Endothelial cell of umbilical vein (primary cell): ENCODE data around the gene TPMT. TPM values are rescaled to one million over a fixed set of nuclear protein-coding genes. Genes with fewer than 3 reads are reported as not detected.

Source experiments
- BruUV-seq: library from RNA; stranded (reverse); fragments of 400-500 nt; replicated peaks from 2 replicates; lab custom pipeline; 2021; lab: Mats Ljungman, UMichigan
- CTCF ChIA-PET: fragments of 300-600, 350-600 bp; sonication (Branson Sonifier 250); formaldehyde crosslinking; loops from one replicate; lab custom pipeline; 2021; ENCODE audit warnings: antibody characterized with exemption, inconsistent platforms; lab: Charles Lee
- POLR2A ChIA-PET: fragments of 300-600, 350-600 bp; sonication (Branson Sonifier 250); formaldehyde crosslinking; loops from one replicate; lab custom pipeline; 2021; ENCODE audit warnings: antibody characterized with exemption, inconsistent platforms; lab: Charles Lee
- DNase-seq: peaks from one replicate; pipeline ENCODE4 v3.0.0-alpha.2; 2011; ENCODE audit warnings: low read depth, low spot score
- FAIRE-seq: peaks from 2 replicates; lab custom pipeline; 2011; peaks lifted over from hg19 to GRCh38; lab: Jason Lieb, UNC
- H2AFZ ChIP-seq: 2 replicates; pipeline ENCODE4 v1.6.0; 2012; ENCODE audit warnings: low read depth, low read length, control low read depth, inconsistent platforms
- H3K27ac ChIP-seq: 2 replicates; pipeline ENCODE4 v1.5.1; 2011; ENCODE audit warnings: low read depth, mild to moderate bottlenecking, control low read depth, low read length, moderate library complexity; ENCODE audit not compliant: insufficient read depth
- H3K27me3 ChIP-seq, 2 experiments: 2 replicates each; pipeline versions ENCODE4 v1.6.0 to v1.6.1; 2011; ENCODE audit warnings: low read length in 2 of 2, mixed read lengths in 1 of 2; ENCODE audit not compliant: control insufficient read depth in 2 of 2, insufficient read depth in 2 of 2
- H3K36me3 ChIP-seq, 2 experiments: 2 replicates in 1 of 2; 3 replicates in 1 of 2; pipeline ENCODE4 v1.5.1; 2011; ENCODE audit warnings: low read length in 2 of 2, mild to moderate bottlenecking in 1 of 2, moderate library complexity in 1 of 2; ENCODE audit not compliant: control insufficient read depth in 2 of 2, insufficient read depth in 2 of 2; ENCODE audit errors: extremely low read depth in 1 of 2
- H3K4me1 ChIP-seq: 3 replicates; pipeline ENCODE4 v1.5.1; 2011; ENCODE audit warnings: mild to moderate bottlenecking, low read length; ENCODE audit not compliant: control insufficient read depth, insufficient read depth; ENCODE audit errors: extremely low read depth
- H3K4me2 ChIP-seq: 2 replicates; pipeline ENCODE4 v1.6.1; 2011; ENCODE audit warnings: low read length, control low read depth, mixed read lengths; ENCODE audit not compliant: insufficient read depth
- H3K4me3 ChIP-seq, 3 experiments: fragments of 200-600 bp in 1 of 3; sonication (generic), shearing (Covaris generic) in 1 of 3; replicated peaks in 1 of 3; 2 replicates each; pipeline ENCODE4 v1.5.1; 2011 to 2016; ENCODE audit warnings: control low read depth in 3 of 3, low read length in 3 of 3, mild to moderate bottlenecking in 2 of 3, inconsistent platforms in 1 of 3, low read depth in 1 of 3, moderate library complexity in 1 of 3; ENCODE audit not compliant: insufficient read depth in 1 of 3
- H3K79me2 ChIP-seq: 2 replicates; pipeline ENCODE4 v1.6.0; 2012; ENCODE audit warnings: low read length, inconsistent platforms; ENCODE audit not compliant: control insufficient read depth, insufficient read depth
- H3K9ac ChIP-seq: replicated peaks from 2 replicates; pipeline ENCODE3; 2011; ENCODE audit warnings: low read length, control low read depth; ENCODE audit not compliant: insufficient read depth; ENCODE audit errors: extremely low read depth
- H3K9me1 ChIP-seq: replicated peaks from 3 replicates; pipeline ENCODE4 v1.6.0; 2011; ENCODE audit warnings: mild to moderate bottlenecking, low read length; ENCODE audit not compliant: control insufficient read depth, insufficient read depth; ENCODE audit errors: extremely low read depth
- H3K9me3 ChIP-seq: replicated peaks from 2 replicates; pipeline ENCODE4 v1.5.1; 2012; ENCODE audit warnings: low read length, inconsistent platforms; ENCODE audit not compliant: control insufficient read depth, insufficient read depth
- H4K20me1 ChIP-seq: replicated peaks from 2 replicates; pipeline ENCODE3; 2011; ENCODE audit warnings: mild to moderate bottlenecking, low read length; ENCODE audit not compliant: control insufficient read depth, insufficient read depth; ENCODE audit errors: extremely low read depth
- EZH2 ChIP-seq: IDR thresholded peaks from 2 replicates; pipeline ENCODE4 v1.6.1; 2012; ENCODE audit warnings: borderline replicate concordance, low read depth, mild to moderate bottlenecking, moderate library complexity, low read length, inconsistent platforms; ENCODE audit not compliant: severe bottlenecking
- FOS ChIP-seq: IDR thresholded peaks from 2 replicates; pipeline ENCODE4 v1.6.1; 2011; ENCODE audit warnings: mild to moderate bottlenecking, low read length, moderate library complexity, borderline replicate concordance; ENCODE audit not compliant: insufficient read depth
- GATA2 ChIP-seq: IDR thresholded peaks from 2 replicates; pipeline ENCODE4 v1.7.0; 2011; ENCODE audit warnings: low read depth, mild to moderate bottlenecking, moderate library complexity, mixed read lengths, low read length; ENCODE audit not compliant: insufficient read length, insufficient read depth
- JUN ChIP-seq: IDR thresholded peaks from 2 replicates; pipeline ENCODE4 v1.6.1; 2011; ENCODE audit warnings: borderline replicate concordance, low read depth; ENCODE audit not compliant: insufficient read length, insufficient read depth
- MAX ChIP-seq: IDR thresholded peaks from 2 replicates; pipeline ENCODE4 v1.6.1; 2011; ENCODE audit not compliant: insufficient read depth, insufficient read length
- MYC ChIP-seq: IDR thresholded peaks from one replicate; pipeline ENCODE4 v1.6.1; 2011; ENCODE audit warnings: mild to moderate bottlenecking, low read depth, low read length
- POLR2A ChIP-seq: IDR thresholded peaks from 2 replicates; pipeline ENCODE4 v1.6.1; 2012; ENCODE audit warnings: low read depth, mild to moderate bottlenecking, control low read depth, low read length
- POLR2AphosphoS5 ChIP-seq: IDR thresholded peaks from 2 replicates; pipeline ENCODE4 v1.6.1; 2012; ENCODE audit warnings: low read depth, mild to moderate bottlenecking, control low read depth, low read length, moderate library complexity; ENCODE audit not compliant: insufficient read depth
- dilution Hi-C: fragments of 300-500 bp; cut with MboI; formaldehyde crosslinking; loops from one replicate; pipeline ENCODE4 v1.15.0; 2019; ENCODE audit warnings: low sequenced_read_pairs; ENCODE audit not compliant: extremely low pct_ligation_motif_present
- intact Hi-C: fragments of 100-400 bp; cut with micrococcal nuclease; formaldehyde crosslinking; loops from one replicate; pipeline ENCODE4 v1.10.0; 2022
- polyA plus RNA-seq, 4 experiments: library from polyadenylated mRNA; depleted of rRNA in 3 of 4; stranded (reverse) in 3 of 4; unstranded in 1 of 4; fragments of >200 nt; gene quantifications; 2 replicates each; pipeline versions ENCODE4 v1.2.1 to v1.2.3, GENCODE V29; 2011 to 2012; ENCODE audit warnings: missing spikeins in 1 of 4
- total RNA-seq: library from RNA; stranded (reverse); gene quantifications from 2 replicates; pipeline ENCODE4 v1.2.3, GENCODE V29; 2021
- TF ChIP-seq, protein P1 (sequence below), 2 donors: IDR thresholded peaks; 1 replicate in 1 of 2; 2 replicates in 1 of 2; pipeline ENCODE4 v1.5.1; 2011; ENCODE audit warnings: low read length in 2 of 2, mild to moderate bottlenecking in 2 of 2, moderate library complexity in 2 of 2, control low read depth in 1 of 2, inconsistent platforms in 1 of 2, low read depth in 1 of 2; ENCODE audit not compliant: insufficient read depth in 1 of 2; ENCODE audit errors: extremely low read depth in 1 of 2

Gene TPMT
- total and polyA plus RNA-seq, 2 donors (not counting 3 experiments of a cell fraction or from before 2014, with no cell fraction given): 6.5 to 11.1 TPM

GRCh38 chr6:18115356-18115755 lies 39.5 kb downstream of the TPMT start:
- no peak for DNase-seq
- H3K9me3 ChIP-seq: no peaks in the 10 kb centered on the region
- H3K4me3 ChIP-seq: no peak overlapping the region
- no peaks in the 10 kb centered on the region for H3K79me2 ChIP-seq
- no peak overlapping the region for H3K9ac ChIP-seq
- BruUV-seq: no TSS peak
- H3K27me3 ChIP-seq: no peaks in the 10 kb centered on the region
- ChIA-PET CTCF (no interaction called here), POLR2A (no interaction called here)
- dilution Hi-C loops: no loop called here
- H3K9me1 ChIP-seq: no peaks in the 10 kb centered on the region
- H3K36me3 ChIP-seq: no peaks in the 10 kb centered on the region
- intact Hi-C loops: no loop called here
- no peak overlapping the region for H2AFZ ChIP-seq
- H3K4me1 ChIP-seq: no peaks in the 10 kb centered on the region
- FAIRE-seq: no peak
- H4K20me1 ChIP-seq: no peaks in the 10 kb centered on the region
- no peak overlapping the region for H3K27ac ChIP-seq
- no peak overlapping the region for H3K4me2 ChIP-seq
- TF ChIP-seq FOS: no peak
- no peak for TF ChIP-seq GATA2
- no peak for TF ChIP-seq MAX
- TF ChIP-seq POLR2AphosphoS5: no peak
- TF ChIP-seq, protein P1, sequence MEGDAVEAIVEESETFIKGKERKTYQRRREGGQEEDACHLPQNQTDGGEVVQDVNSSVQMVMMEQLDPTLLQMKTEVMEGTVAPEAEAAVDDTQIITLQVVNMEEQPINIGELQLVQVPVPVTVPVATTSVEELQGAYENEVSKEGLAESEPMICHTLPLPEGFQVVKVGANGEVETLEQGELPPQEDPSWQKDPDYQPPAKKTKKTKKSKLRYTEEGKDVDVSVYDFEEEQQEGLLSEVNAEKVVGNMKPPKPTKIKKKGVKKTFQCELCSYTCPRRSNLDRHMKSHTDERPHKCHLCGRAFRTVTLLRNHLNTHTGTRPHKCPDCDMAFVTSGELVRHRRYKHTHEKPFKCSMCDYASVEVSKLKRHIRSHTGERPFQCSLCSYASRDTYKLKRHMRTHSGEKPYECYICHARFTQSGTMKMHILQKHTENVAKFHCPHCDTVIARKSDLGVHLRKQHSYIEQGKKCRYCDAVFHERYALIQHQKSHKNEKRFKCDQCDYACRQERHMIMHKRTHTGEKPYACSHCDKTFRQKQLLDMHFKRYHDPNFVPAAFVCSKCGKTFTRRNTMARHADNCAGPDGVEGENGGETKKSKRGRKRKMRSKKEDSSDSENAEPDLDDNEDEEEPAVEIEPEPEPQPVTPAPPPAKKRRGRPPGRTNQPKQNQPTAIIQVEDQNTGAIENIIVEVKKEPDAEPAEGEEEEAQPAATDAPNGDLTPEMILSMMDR (IDR thresholded peaks at IDR 0.05; ENCODE audit: extremely low read depth in 1 of 2, insufficient read depth in 1 of 2, low read depth in 1 of 2, low read length in 2 of 2): no peak
- TF ChIP-seq EZH2: no peak
- no peak for TF ChIP-seq JUN
- TF ChIP-seq MYC: no peak
- TF ChIP-seq POLR2A: no peak
